Spleen (tissue), 11 donors: ENCODE data around the gene RGMA. TPM values are rescaled to one million over a fixed set of nuclear protein-coding genes. Genes with fewer than 3 reads are reported as not detected.

Experiments used
- DNase-seq: peaks from one replicate; pipeline ENCODE4 v3.0.0-alpha.2; 2020
- H3K27ac ChIP-seq, 8 donors: fragments of 200-600 bp; sonication (generic) in 7 of 8; 1 replicate in 4 of 8; 2 replicates in 4 of 8; pipeline versions ENCODE4 v1.5.0 to v1.8.0; 2016 to 2021; ENCODE audit warnings: inconsistent platforms in 4 of 8, mild to moderate bottlenecking in 4 of 8, moderate library complexity in 1 of 8
- H3K27me3 ChIP-seq, 7 donors: fragments of 200-600 bp; sonication (generic) in 6 of 7; replicated peaks in 1 of 7; 1 replicate in 4 of 7; 2 replicates in 3 of 7; pipeline versions ENCODE4 v1.5.0 to v1.8.0; 2016 to 2021; ENCODE audit warnings: inconsistent platforms in 3 of 7, mild to moderate bottlenecking in 1 of 7
- H3K36me3 ChIP-seq, 6 donors: fragments of 200-600 bp; sonication (generic) in 5 of 6; 1 replicate in 4 of 6; 2 replicates in 2 of 6; pipeline versions ENCODE4 v1.5.0 to v1.8.0; 2016 to 2021; ENCODE audit warnings: inconsistent platforms in 2 of 6
- H3K4me1 ChIP-seq, 6 donors: fragments of 200-600 bp; sonication (generic) in 5 of 6; 1 replicate in 3 of 6; 2 replicates in 3 of 6; pipeline versions ENCODE4 v1.5.0 to v1.8.0; 2016 to 2021; ENCODE audit warnings: inconsistent platforms in 3 of 6
- H3K4me3 ChIP-seq, 8 donors: fragments of 200-600 bp; sonication (generic) in 7 of 8; 1 replicate in 4 of 8; 2 replicates in 4 of 8; pipeline versions ENCODE4 v1.5.0 to v1.8.0; 2016 to 2021; ENCODE audit warnings: inconsistent platforms in 4 of 8, mild to moderate bottlenecking in 4 of 8, moderate library complexity in 2 of 8
- H3K9me3 ChIP-seq, 8 donors: fragments of 200-600 bp; sonication (generic) in 7 of 8; 1 replicate in 4 of 8; 2 replicates in 4 of 8; pipeline versions ENCODE4 v1.5.0 to v1.8.0; 2016 to 2021; ENCODE audit warnings: inconsistent platforms in 4 of 8
- POLR2A ChIP-seq, 3 donors: fragments of 450-650 bp; IDR thresholded peaks; one replicate each; pipeline ENCODE4 v1.5.1; 2017; ENCODE audit warnings: antibody characterized with exemption in 3 of 3, mild to moderate bottlenecking in 1 of 3
- POLR2AphosphoS5 ChIP-seq, 3 donors: sonication (generic); formaldehyde crosslinking; IDR thresholded peaks; one replicate each; pipeline ENCODE4 v1.5.1; 2017; ENCODE audit warnings: antibody characterized with exemption in 3 of 3
- WGBS, 5 donors: extraction: QIAGEN DNeasy Blood & Tissue Kit in 3 of 5; methylation state at CpG; one replicate each; pipeline versions ENCODE4 v1.1.5 to v1.1.7; 2013 to 2018; 5-methylcytosine and 5-hydroxymethylcytosine counted together
- intact Hi-C: fragments of 100-400 bp; cut with DNase I; formaldehyde crosslinking; loops from one replicate; pipeline ENCODE4 v1.15.0; 2023; ENCODE audit warnings: low total_unique reads
- polyA plus RNA-seq, 3 donors: library from polyadenylated mRNA; stranded (reverse); fragments of 200-250 nt; gene quantifications; one replicate each; pipeline ENCODE4 v1.2.1, GENCODE V29; 2013
- total RNA-seq, 7 donors: library from RNA; depleted of rRNA in 3 of 7; stranded (reverse); fragments of >200 nt in 3 of 7; fragmentation: NEBNext Ultra II Directional in 4 of 7; extraction: Animal tissue kit (Norgen Biotek cat#: 25700) in 4 of 7; gene quantifications; one replicate each; pipeline versions ENCODE4 v1.1.0 to v1.2.1, GENCODE V29; 2016 to 2021
- TF ChIP-seq, protein P1 (sequence below), 11 experiments: fragments of 200-600 bp in 7 of 11; fragments of 450-650 bp in 4 of 11; sonication (generic) in 4 of 11; IDR thresholded peaks in 8 of 11; conservative IDR thresholded peaks in 3 of 11; 1 replicate in 7 of 11; 2 replicates in 4 of 11; pipeline versions ENCODE4 v1.4.0 to v1.8.0; 2016 to 2021; ENCODE audit warnings: antibody characterized with exemption in 11 of 11, inconsistent platforms in 4 of 11, mild to moderate bottlenecking in 1 of 11
- donor health status: healthy with polysubstance abuse.
- donor health status: DM: no; HTN: no; CAD: no; lungs with moderate emphysema.
- donor health status: DM: no; HTN: no; CAD: no.
- donor health status: Bipolar disorder and iron deficiency.
- donor health status: healthy.
- donor health status: DM: no; HTN: no; CAD: no.
- donor health status: DM: yes; HTN: yes; CAD: no.

Gene RGMA
- total and polyA plus RNA-seq, 10 donors, result 0.37 to 3.1 (median 1.2) TPM

GRCh38 chr15:93076217-93076616 is 12.8 kb downstream of the RGMA start:
- no peak for DNase-seq
- H3K9me3 ChIP-seq, result no peaks in the 10 kb centered on the region
- H3K27me3 ChIP-seq, result peaks cover 0 to 89% (median 30%) of the 10 kb centered on the region in 7 donors
- no peaks in the 10 kb centered on the region for H3K36me3 ChIP-seq
- TF ChIP-seq POLR2A (IDR thresholded peaks at IDR 0.05) (no peak), POLR2AphosphoS5 (IDR thresholded peaks at IDR 0.05) (no peak)
- TF ChIP-seq, protein P1, sequence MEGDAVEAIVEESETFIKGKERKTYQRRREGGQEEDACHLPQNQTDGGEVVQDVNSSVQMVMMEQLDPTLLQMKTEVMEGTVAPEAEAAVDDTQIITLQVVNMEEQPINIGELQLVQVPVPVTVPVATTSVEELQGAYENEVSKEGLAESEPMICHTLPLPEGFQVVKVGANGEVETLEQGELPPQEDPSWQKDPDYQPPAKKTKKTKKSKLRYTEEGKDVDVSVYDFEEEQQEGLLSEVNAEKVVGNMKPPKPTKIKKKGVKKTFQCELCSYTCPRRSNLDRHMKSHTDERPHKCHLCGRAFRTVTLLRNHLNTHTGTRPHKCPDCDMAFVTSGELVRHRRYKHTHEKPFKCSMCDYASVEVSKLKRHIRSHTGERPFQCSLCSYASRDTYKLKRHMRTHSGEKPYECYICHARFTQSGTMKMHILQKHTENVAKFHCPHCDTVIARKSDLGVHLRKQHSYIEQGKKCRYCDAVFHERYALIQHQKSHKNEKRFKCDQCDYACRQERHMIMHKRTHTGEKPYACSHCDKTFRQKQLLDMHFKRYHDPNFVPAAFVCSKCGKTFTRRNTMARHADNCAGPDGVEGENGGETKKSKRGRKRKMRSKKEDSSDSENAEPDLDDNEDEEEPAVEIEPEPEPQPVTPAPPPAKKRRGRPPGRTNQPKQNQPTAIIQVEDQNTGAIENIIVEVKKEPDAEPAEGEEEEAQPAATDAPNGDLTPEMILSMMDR (IDR thresholded peaks at IDR 0.05 in 8 of 11, conservative IDR thresholded peaks at IDR 0.05 in 3 of 11), result no peak
- H3K4me3 ChIP-seq, result no peak overlapping the region
- 69 to 89% (median 73%) methylated on average over 1 of the region's 1 CpG for WGBS, 5 donors
- H3K4me1 ChIP-seq, result peaks cover 3 to 26% (median 18%) of the 10 kb centered on the region in 6 donors
- H3K27ac ChIP-seq, result no peak overlapping the region
- intact Hi-C loops, result no loop called here

DNA sequence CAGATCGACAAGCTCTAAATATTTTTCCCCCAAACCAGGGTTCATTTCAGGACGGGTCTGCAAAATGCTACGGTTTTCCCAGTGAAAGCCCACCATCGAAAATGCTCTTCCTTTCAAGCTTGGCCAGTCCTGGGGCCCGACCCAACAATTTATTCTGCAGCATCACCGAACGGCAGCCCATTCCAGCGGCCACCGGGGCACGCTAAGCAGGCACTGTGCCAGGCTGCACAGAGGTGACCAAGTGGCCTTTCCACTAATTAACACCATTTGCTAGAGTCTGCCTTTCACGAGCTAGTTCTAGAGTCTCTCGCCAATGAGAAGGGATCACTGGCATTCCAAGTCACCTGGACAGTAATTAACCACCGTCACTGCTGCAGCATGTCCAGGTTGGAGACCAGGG is 14.4 kb downstream of the RGMA start:
- no peaks in the 10 kb centered on the region for H3K9me3 ChIP-seq
- intact Hi-C loops, result no loop called here
- H3K4me3 ChIP-seq, result no peak overlapping the region
- WGBS, 5 donors, result 84 to 92% (median 86%) methylated on average over 13 of the region's 13 CpGs
- peaks cover 0 to 89% (median 31%) of the 10 kb centered on the region in 7 donors for H3K27me3 ChIP-seq
- no peak overlapping the region for H3K27ac ChIP-seq
- no peak for TF ChIP-seq POLR2AphosphoS5 (IDR thresholded peaks at IDR 0.05)
- TF ChIP-seq, protein P1 (IDR thresholded peaks at IDR 0.05 in 8 of 11, conservative IDR thresholded peaks at IDR 0.05 in 3 of 11), result no peak
- TF ChIP-seq POLR2A (IDR thresholded peaks at IDR 0.05), result no peak
- H3K36me3 ChIP-seq, result no peaks in the 10 kb centered on the region
- peaks cover 3 to 26% (median 18%) of the 10 kb centered on the region in 6 donors for H3K4me1 ChIP-seq
- no peak for DNase-seq

- Histone ChIP-seq H3K36me3 (no peaks in the 10 kb centered on the region), H3K27ac (no peak overlapping the region), H3K4me1 (peaks cover 3 to 26% (median 18%) of the 10 kb centered on the region in 6 donors), H3K27me3 (peaks cover 0 to 79% (median 31%) of the 10 kb centered on the region in 7 donors), H3K4me3 (peak overlapping the region in 6 of 8 donors; percentile 30 to 64 (median 38)), H3K9me3 (no peaks in the 10 kb centered on the region)
- no peak for TF ChIP-seq POLR2AphosphoS5 (IDR thresholded peaks at IDR 0.05)
- WGBS, 5 donors, result 16 to 27% (median 19%) methylated on average over 29 to 30 of the region's 30 CpGs
- intact Hi-C loops, result no loop called here
- DNase-seq, result no peak
Observed at GRCh38 chr15:93073465-93073952, 15.5 kb downstream of the RGMA start.

DNA sequence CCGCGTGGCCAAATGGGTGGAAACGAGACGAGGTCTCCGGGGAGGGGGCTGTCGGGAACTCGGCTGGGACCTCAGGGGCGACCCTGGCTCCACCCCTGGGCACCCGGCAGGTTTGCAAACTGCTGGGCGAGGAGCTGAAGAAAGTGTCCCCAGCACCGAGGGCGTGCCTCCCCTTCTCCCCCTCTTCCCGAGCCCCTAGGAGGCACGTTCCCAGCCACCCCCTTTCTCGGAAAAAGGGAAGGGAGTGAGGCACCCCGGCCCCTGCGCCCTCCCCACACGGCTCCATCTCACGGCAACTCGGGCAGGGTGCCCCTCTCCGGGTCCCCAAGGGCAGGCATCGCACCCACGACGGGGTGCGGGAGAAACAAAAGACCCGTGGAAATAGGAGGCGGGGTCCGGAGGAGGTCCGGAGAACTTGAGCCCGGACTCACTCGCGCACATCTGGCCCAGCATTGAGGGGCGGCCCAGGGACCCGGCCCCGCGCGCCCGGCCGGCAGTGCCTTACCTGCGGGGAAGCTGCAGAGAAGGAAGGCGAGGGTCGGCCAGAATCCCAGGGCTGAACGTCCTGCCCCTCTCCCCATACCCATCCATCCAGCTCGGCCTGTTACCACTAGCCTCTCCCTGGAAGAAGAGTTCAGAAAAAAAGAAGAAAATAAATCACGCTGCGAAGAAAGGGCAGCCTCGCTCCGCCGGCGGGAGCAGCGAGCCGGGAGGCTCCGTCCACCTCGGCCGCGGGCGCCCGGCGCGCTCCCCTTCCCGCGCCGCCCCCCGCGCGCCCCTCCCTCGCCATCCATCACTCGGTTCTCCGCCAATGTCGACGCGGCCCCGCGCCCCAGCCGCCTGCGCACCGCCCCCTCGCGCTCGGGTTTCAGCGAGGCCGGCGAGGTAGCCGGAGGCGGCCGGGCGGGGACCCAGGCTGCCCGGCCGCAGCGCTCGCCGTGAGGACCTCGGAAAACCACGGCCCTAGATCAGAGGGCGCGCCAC is 16.3 kb downstream of the RGMA start:
- peaks cover 3 to 26% (median 18%) of the 10 kb centered on the region in 6 donors for H3K4me1 ChIP-seq
- no peaks in the 10 kb centered on the region for H3K36me3 ChIP-seq
- H3K9me3 ChIP-seq, result no peaks in the 10 kb centered on the region
- intact Hi-C loops, result no loop called here
- peak overlapping the region in 3 of 8 donors; percentile 4 to 26 (median 8) for H3K27ac ChIP-seq
- peak overlapping the region; percentile 21 to 64 (median 38) for H3K4me3 ChIP-seq
- WGBS, 5 donors, result 1% methylated on average over 57 to 96 of the region's 96 CpGs
- no peak for DNase-seq
- H3K27me3 ChIP-seq, result peaks cover 0 to 71% (median 31%) of the 10 kb centered on the region in 7 donors
- TF ChIP-seq POLR2AphosphoS5 (IDR thresholded peaks at IDR 0.05), result no peak
- TF ChIP-seq POLR2A (IDR thresholded peaks at IDR 0.05), result no peak
- TF ChIP-seq, protein P1 (IDR thresholded peaks at IDR 0.05 in 8 of 11, conservative IDR thresholded peaks at IDR 0.05 in 3 of 11), result no peak
